NT2/D1 (cell line): ENCODE results near the gene RTN4.

ENCODE experiments used
- DNase-seq: peaks from one replicate; pipeline ENCODE4 v3.0.0-alpha.2; 2011; ENCODE audit warnings: low read depth, low spot score
- H3K27me3 ChIP-seq: 2 replicates; pipeline ENCODE4 v1.6.0; 2011; ENCODE audit warnings: mild to moderate bottlenecking; ENCODE audit not compliant: insufficient read length, insufficient read depth
- H3K36me3 ChIP-seq: 2 replicates; pipeline ENCODE4 v1.6.1; 2011; ENCODE audit warnings: mild to moderate bottlenecking, low read length, mixed read lengths; ENCODE audit not compliant: insufficient read depth, insufficient read length
- H3K4me1 ChIP-seq: 2 replicates; pipeline ENCODE4 v1.5.1; 2011; ENCODE audit not compliant: insufficient read depth, insufficient read length
- H3K4me3 ChIP-seq: 2 replicates; pipeline ENCODE4 v1.5.1; 2011; ENCODE audit warnings: low read depth; ENCODE audit not compliant: insufficient read length
- H3K9ac ChIP-seq: 2 replicates; pipeline ENCODE4 v1.6.0; 2011; ENCODE audit warnings: low read depth; ENCODE audit not compliant: insufficient read length
- H3K9me3 ChIP-seq: 2 replicates; pipeline ENCODE4 v1.5.1; 2011; ENCODE audit warnings: mild to moderate bottlenecking, low read length; ENCODE audit not compliant: insufficient read depth
- SUZ12 ChIP-seq: IDR thresholded peaks from 2 replicates; pipeline ENCODE4 v1.6.1; 2011; ENCODE audit not compliant: insufficient read length, insufficient read depth; ENCODE audit errors: extremely low read depth
- YY1 ChIP-seq: IDR thresholded peaks from 2 replicates; pipeline ENCODE4 v1.6.1; 2011; ENCODE audit not compliant: insufficient read length, insufficient read depth
- ZNF274 ChIP-seq: IDR thresholded peaks from 2 replicates; pipeline ENCODE4 v1.6.1; 2011; ENCODE audit warnings: mild to moderate bottlenecking, low read depth, low read length

RTN4 gene

GRCh38 chr2:54945391-54946219 lies 104.6 kb downstream of the RTN4 start:
- no peak for TF ChIP-seq ZNF274
- TF ChIP-seq SUZ12: no peak
- TF ChIP-seq YY1: no peak

DNA sequence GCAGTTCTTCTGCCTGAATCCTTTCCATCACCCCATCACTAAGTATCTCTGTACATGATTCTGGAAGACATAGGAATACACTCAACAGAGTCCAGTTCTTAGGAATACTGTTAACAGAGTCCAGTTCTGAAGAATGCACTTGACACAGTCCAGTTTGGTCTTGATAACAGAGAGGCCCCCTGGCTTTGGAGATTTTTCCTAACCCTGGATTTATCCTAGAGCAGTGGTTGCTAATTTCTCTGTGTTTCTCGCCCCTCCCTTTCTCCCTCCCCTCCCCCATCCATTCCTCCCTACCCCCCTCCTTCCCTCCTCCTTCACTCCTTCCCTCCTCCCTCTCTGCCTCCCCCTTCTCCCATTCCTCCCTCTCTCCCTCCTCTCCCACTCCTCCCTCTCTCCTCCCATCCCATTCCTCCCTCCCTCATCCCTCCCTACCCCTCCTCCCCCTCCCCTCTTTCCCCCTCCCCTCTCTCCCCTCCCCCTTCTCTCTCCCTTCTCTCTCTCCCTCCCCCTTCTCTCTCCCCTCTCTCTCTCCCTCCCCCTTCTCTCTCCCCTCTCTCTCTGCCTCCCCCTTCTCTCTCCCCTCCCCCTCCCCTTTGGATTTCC lies 105.4 kb downstream of the RTN4 start:
- DNase-seq: no peak
- H3K9me3 ChIP-seq: no peaks in the 10 kb centered on the region
- peaks cover 2% of the 10 kb centered on the region for H3K4me1 ChIP-seq
- no peaks in the 10 kb centered on the region for H3K27me3 ChIP-seq
- H3K36me3 ChIP-seq: no peaks in the 10 kb centered on the region
- no peak overlapping the region for H3K9ac ChIP-seq
- no peak overlapping the region for H3K4me3 ChIP-seq
- TF ChIP-seq ZNF274 (no peak), SUZ12 (no peak), YY1 (no peak)

More at GRCh38 chr2:54945391-54946219, 104.6 kb downstream of the RTN4 start:
- Histone ChIP-seq H3K9me3 (no peaks in the 10 kb centered on the region), H3K9ac (no peak overlapping the region), H3K4me1 (peaks cover 2% of the 10 kb centered on the region), H3K27me3 (no peaks in the 10 kb centered on the region), H3K36me3 (no peaks in the 10 kb centered on the region), H3K4me3 (no peak overlapping the region)
- no peak for DNase-seq

GRCh38 chr2:54942373-54942772 lies 107.9 kb downstream of the RTN4 start:
- DNase-seq: no peak
- no peaks in the 10 kb centered on the region for H3K27me3 ChIP-seq
- no peaks in the 10 kb centered on the region for H3K36me3 ChIP-seq
- TF ChIP-seq ZNF274 (no peak), YY1 (no peak), SUZ12 (no peak)
- no peak overlapping the region for H3K4me3 ChIP-seq
- peaks cover 2% of the 10 kb centered on the region for H3K4me1 ChIP-seq
- H3K9me3 ChIP-seq: 0 out of 2 replicates have a peak, but pooled peaks cover 3% of the 10 kb centered on the region
- no peak overlapping the region for H3K9ac ChIP-seq

GRCh38 chr2:54941248-54941984 lies 108.8 kb downstream of the RTN4 start:
- no peak overlapping the region for H3K4me3 ChIP-seq
- peaks cover 2% of the 10 kb centered on the region for H3K4me1 ChIP-seq
- H3K27me3 ChIP-seq: no peaks in the 10 kb centered on the region
- TF ChIP-seq YY1 (no peak), ZNF274 (no peak), SUZ12 (no peak)
- H3K36me3 ChIP-seq: no peaks in the 10 kb centered on the region
- no peak for DNase-seq
- H3K9ac ChIP-seq: no peak overlapping the region
- 0 out of 2 replicates have a peak, but pooled peaks cover 3% of the 10 kb centered on the region for H3K9me3 ChIP-seq

GRCh38 chr2:54940723-54941122 lies 109.5 kb downstream of the RTN4 start:
- Histone ChIP-seq H3K9me3 (0 out of 2 replicates have a peak, but pooled peaks cover 3% of the 10 kb centered on the region), H3K4me1 (peaks cover 2% of the 10 kb centered on the region), H3K27me3 (no peaks in the 10 kb centered on the region), H3K9ac (no peak overlapping the region), H3K36me3 (no peaks in the 10 kb centered on the region), H3K4me3 (no peak overlapping the region)
- DNase-seq: no peak
- TF ChIP-seq ZNF274 (no peak), YY1 (no peak), SUZ12 (no peak)

GRCh38 chr2:54939446-54940118 lies 110.7 kb downstream of the RTN4 start:
- Histone ChIP-seq H3K4me3 (no peak overlapping the region), H3K9ac (no peak overlapping the region), H3K27me3 (no peaks in the 10 kb centered on the region), H3K4me1 (no peaks in the 10 kb centered on the region), H3K9me3 (0 out of 2 replicates have a peak, but pooled peaks cover 3% of the 10 kb centered on the region), H3K36me3 (no peaks in the 10 kb centered on the region)
- TF ChIP-seq SUZ12: no peak
- no peak for DNase-seq

- DNase-seq: no peak
- Histone ChIP-seq H3K27me3 (no peaks in the 10 kb centered on the region), H3K4me3 (no peak overlapping the region), H3K9ac (no peak overlapping the region), H3K4me1 (no peaks in the 10 kb centered on the region), H3K36me3 (no peaks in the 10 kb centered on the region), H3K9me3 (0 out of 2 replicates have a peak, but pooled peaks cover 3% of the 10 kb centered on the region)
- TF ChIP-seq SUZ12: no peak
- TF ChIP-seq YY1: no peak
- TF ChIP-seq ZNF274: no peak
Observed at GRCh38 chr2:54936766-54937165, 113.5 kb downstream of the RTN4 start.
